ENCODE data around the gene ADD2. TPM values are rescaled to one million over a fixed set of nuclear protein-coding genes. Genes with fewer than 3 reads are reported as not detected.
A peak's percentile ranks its signal among the peaks of the same experiment; 100 is the strongest.
"Not testable (repeated sequence)": the region's sequence is repeated elsewhere in the genome, so short reads cannot be mapped to it uniquely, and the experiment has no call there.

The ADD2 gene
- total RNA-seq, 1 experiment from 2014 or later: 3.5 TPM

GRCh38 chr2:70655211-70655610 lies 112.8 kb downstream of the ADD2 start:
- H3K4me3 ChIP-seq; H2AFZ ChIP-seq; H3K9me3 ChIP-seq (ENCODE audit: insufficient read depth, low read depth); H3K4me1 ChIP-seq (replicated peaks; ENCODE audit: insufficient read depth); H3K36me3 ChIP-seq (ENCODE audit: low read depth); H4K20me1 ChIP-seq (ENCODE audit: insufficient read depth); POLR2A ChIA-PET (ENCODE audit: unreplicated experiment); H3K9me2 ChIP-seq (ENCODE audit: insufficient read depth); H3K79me2 ChIP-seq (ENCODE audit: low read depth); H3K27ac ChIP-seq; H3F3A ChIP-seq (ENCODE audit: insufficient read depth, low read depth); BruUV-seq (replicated peaks); H3K4me2 ChIP-seq: not testable (repeated sequence)
- CTCF ChIA-PET: interaction anchor here (0.7 kb wide), 1 partner anchor 127 kb away, joined by 5 read pairs; no protein-coding TSS in a partner anchor
- peak; percentile 68 for TF ChIP-seq CTCF (conservative IDR thresholded peaks at IDR 0.05)
- intact Hi-C loops (cut with micrococcal nuclease; ENCODE audit: unreplicated experiment): loop anchor here (1.0 to 10.0 kb wide), 4 partner anchors 130 to 860 kb away; partner anchors contain the start of gene ANKRD53
- peak; percentile 14 to 47 for DNase-seq
- H3K27me3 ChIP-seq (ENCODE audit: insufficient read depth, low read depth): peaks cover 37% of the 10 kb centered on the region

GRCh38 chr2:70651727-70652126 lies 116.3 kb downstream of the ADD2 start:
- no peak overlapping the region for H3K4me2 ChIP-seq
- no TSS peak for BruUV-seq (replicated peaks)
- no peak overlapping the region for H3K27ac ChIP-seq
- intact Hi-C loops (cut with micrococcal nuclease; ENCODE audit: unreplicated experiment): loop anchor here (10.0 kb wide), 2 partner anchors 323 to 863 kb away; partner anchors contain the start of gene ANKRD53
- peaks cover 7% of the 10 kb centered on the region; the same call in 1 of the 2 replicates for H3K27me3 ChIP-seq (ENCODE audit: insufficient read depth, low read depth)
- no peak for DNase-seq
- H3K4me3 ChIP-seq: no peak overlapping the region
- CTCF ChIA-PET: interaction anchor here (0.7 kb wide), 1 partner anchor 261 kb away, joined by 3 read pairs; no protein-coding TSS in a partner anchor
- no peak for TF ChIP-seq EZH2 (IDR thresholded peaks at IDR 0.05; ENCODE audit: low read depth)
- no peak for TF ChIP-seq CTCF (conservative IDR thresholded peaks at IDR 0.05)
- H3K9me2 ChIP-seq (ENCODE audit: insufficient read depth): no peaks in the 10 kb centered on the region
- POLR2A ChIA-PET (ENCODE audit: unreplicated experiment): no interaction called here
- H3K4me1 ChIP-seq (replicated peaks; ENCODE audit: insufficient read depth): no peaks in the 10 kb centered on the region
- H4K20me1 ChIP-seq (ENCODE audit: insufficient read depth): no peaks in the 10 kb centered on the region
- no peaks in the 10 kb centered on the region for H3K36me3 ChIP-seq (ENCODE audit: low read depth)
- H2AFZ ChIP-seq: no peak overlapping the region
- H3K9me3 ChIP-seq (ENCODE audit: insufficient read depth, low read depth): no peaks in the 10 kb centered on the region
- no peaks in the 10 kb centered on the region for H3F3A ChIP-seq (ENCODE audit: insufficient read depth, low read depth)
- no peaks in the 10 kb centered on the region for H3K79me2 ChIP-seq (ENCODE audit: low read depth)

GRCh38 chr2:70651014-70651413 lies 117.0 kb downstream of the ADD2 start:
- Histone ChIP-seq H3F3A (ENCODE audit: insufficient read depth, low read depth) (no peaks in the 10 kb centered on the region), H3K27ac (no peak overlapping the region), H2AFZ (no peak overlapping the region), H3K4me3 (no peak overlapping the region), H4K20me1 (ENCODE audit: insufficient read depth) (no peaks in the 10 kb centered on the region), H3K9me2 (ENCODE audit: insufficient read depth) (no peaks in the 10 kb centered on the region), H3K4me1 (replicated peaks; ENCODE audit: insufficient read depth) (no peaks in the 10 kb centered on the region), H3K79me2 (ENCODE audit: low read depth) (no peaks in the 10 kb centered on the region), H3K36me3 (ENCODE audit: low read depth) (no peaks in the 10 kb centered on the region), H3K9me3 (ENCODE audit: insufficient read depth, low read depth) (no peaks in the 10 kb centered on the region), H3K27me3 (ENCODE audit: insufficient read depth, low read depth) (peaks cover under 1% of the 10 kb centered on the region; the same call in 1 of the 2 replicates), H3K4me2 (no peak overlapping the region)
- intact Hi-C loops (cut with micrococcal nuclease; ENCODE audit: unreplicated experiment): loop anchor here (10.0 kb wide), 2 partner anchors 324 to 864 kb away; partner anchors contain the start of gene ANKRD53
- BruUV-seq (replicated peaks): no TSS peak
- CTCF ChIA-PET: no interaction called here
- no peak for DNase-seq
- TF ChIP-seq CTCF (conservative IDR thresholded peaks at IDR 0.05) (no peak), EZH2 (IDR thresholded peaks at IDR 0.05; ENCODE audit: low read depth) (no peak)
- POLR2A ChIA-PET (ENCODE audit: unreplicated experiment): no interaction called here

Data from PC-9 (cell line).